Stimulated activated CD8-positive, alpha-beta memory T cell treated with anti-CD3 and anti-CD28 coated beads, Interleukin-2, amount 100 ng/mL, for 48 hours (primary cell): ENCODE measurements around the gene KRT36.

ENCODE experiments used
- DNase-seq, 2 donors: peaks; one replicate each; pipeline ENCODE4 v3.0.0-alpha.2; 2020; ENCODE audit warnings: low read depth in 2 of 2

The KRT36 gene

GRCh38 chr17:41521574-41522261 lies 32.0 kb upstream of the KRT36 start:
- DNase-seq: no peak

- DNase-seq: no peak
These were observed 31.3 kb upstream of the KRT36 start for GRCh38 chr17:41520821-41521521.

- DNase-seq: no peak
These were observed 30.0 kb upstream of the KRT36 start for GRCh38 chr17:41519501-41520224.

GRCh38 chr17:41518789-41519449 lies 29.2 kb upstream of the KRT36 start, which contains the start of gene KRT15:
TSS of gene KRT15 (minus strand) at chr17:41518890. CDS start at chr17:41518827, 63 bp downstream.
- DNase-seq: no peak

GRCh38 chr17:41518031-41518430 lies 28.3 kb upstream of the KRT36 start:
- no peak for DNase-seq

- no peak for DNase-seq
These were observed 27.1 kb upstream of the KRT36 start for GRCh38 chr17:41516830-41517283.

GRCh38 chr17:41516147-41516829 lies 26.6 kb upstream of the KRT36 start:
- DNase-seq: no peak

GRCh38 chr17:41513168-41513547 lies 23.4 kb upstream of the KRT36 start:
- DNase-seq: no peak

GRCh38 chr17:41512546-41513167 lies 22.9 kb upstream of the KRT36 start:
- DNase-seq: no peak

- no peak for DNase-seq
These were observed 22.0 kb upstream of the KRT36 start for GRCh38 chr17:41511716-41512115.

GRCh38 chr17:41511116-41511515 lies 21.4 kb upstream of the KRT36 start:
- no peak for DNase-seq

- DNase-seq: no peak
These were observed 20.7 kb upstream of the KRT36 start for GRCh38 chr17:41510251-41511065.

GRCh38 chr17:41507315-41507880 lies 17.7 kb upstream of the KRT36 start:
- no peak for DNase-seq

- no peak for DNase-seq
These were observed 16.4 kb upstream of the KRT36 start for GRCh38 chr17:41505809-41506767.

- no peak for DNase-seq
These were observed 15.5 kb upstream of the KRT36 start, which contains the start of gene KRT13 for GRCh38 chr17:41505007-41505808. TSS of gene KRT13 (minus strand) at chr17:41505612. CDS start at chr17:41505550, 62 bp downstream.

- no peak for DNase-seq
These were observed 14.7 kb upstream of the KRT36 start for GRCh38 chr17:41504246-41504977.

GRCh38 chr17:41503202-41503601 lies 13.5 kb upstream of the KRT36 start:
- DNase-seq: no peak
